Prostate gland (tissue), 2 donors: ENCODE measurements around the gene LGALS12. TPM values are rescaled to one million over a fixed set of nuclear protein-coding genes. Genes with fewer than 3 reads are reported as not detected.

ENCODE experiments used
- DNase-seq: peaks from one replicate; pipeline ENCODE4 v3.0.0-alpha.2; 2019; ENCODE audit warnings: low spot score
- H3K27ac ChIP-seq, 2 donors: fragments of 200-600 bp; sonication (generic); 2 replicates each; pipeline ENCODE4 v1.5.1; 2017 to 2019
- H3K27me3 ChIP-seq: fragments of 200-600 bp; sonication (generic); replicated peaks from 2 replicates; pipeline ENCODE4 v1.5.1; 2019; ENCODE audit not compliant: insufficient read depth
- H3K36me3 ChIP-seq, 2 donors: fragments of 200-600 bp; sonication (generic); 1 replicate in 1 of 2; 2 replicates in 1 of 2; pipeline versions ENCODE4 v1.5.1 to v1.8.1; 2017 to 2019
- H3K4me1 ChIP-seq: fragments of 200-600 bp; sonication (generic); replicated peaks from 2 replicates; pipeline ENCODE4 v1.5.1; 2019
- H3K4me3 ChIP-seq, 2 donors: fragments of 200-600 bp; sonication (generic); 2 replicates each; pipeline ENCODE4 v1.5.1; 2017 to 2019
- H3K9me3 ChIP-seq: fragments of 200-600 bp; sonication (generic); 2 replicates; pipeline ENCODE4 v1.5.1; 2017
- POLR2A ChIP-seq: fragments of 450-650 bp; IDR thresholded peaks from one replicate; pipeline ENCODE4 v1.6.1; 2016; ENCODE audit warnings: antibody characterized with exemption, mild to moderate bottlenecking
- POLR2AphosphoS5 ChIP-seq: sonication (generic); formaldehyde crosslinking; IDR thresholded peaks from one replicate; pipeline ENCODE4 v1.6.1; 2017; ENCODE audit warnings: antibody characterized with exemption
- WGBS: methylation state at CpG from one replicate; pipeline ENCODE4 v1.1.5; 2018; 5-methylcytosine and 5-hydroxymethylcytosine counted together
- intact Hi-C: fragments of 100-400 bp; cut with DNase I; formaldehyde crosslinking; loops from one replicate; pipeline ENCODE4 v1.14.2; 2022
- total RNA-seq, 2 donors: library from RNA; depleted of rRNA; stranded (reverse); fragments of >200 nt; gene quantifications; one replicate each; pipeline ENCODE4 v1.1.0, GENCODE V29; 2016
- TF ChIP-seq, protein P1 (sequence below), 4 experiments: fragments of 200-600 bp in 2 of 4; fragments of 450-650 bp in 2 of 4; sonication (generic) in 2 of 4; IDR thresholded peaks; 1 replicate in 3 of 4; 2 replicates in 1 of 4; pipeline ENCODE4 v1.5.1; 2016 to 2019; ENCODE audit warnings: antibody characterized with exemption in 4 of 4, mild to moderate bottlenecking in 2 of 4, moderate library complexity in 2 of 4

The LGALS12 gene
- total RNA-seq, 2 donors from 2014 or later = not detected

- TF ChIP-seq POLR2A = no peak
- H3K4me3 ChIP-seq = no peak overlapping the region
- H3K27me3 ChIP-seq = no peaks in the 10 kb centered on the region
- intact Hi-C loops = no loop called here
- H3K9me3 ChIP-seq = no peaks in the 10 kb centered on the region
- WGBS = 93% methylated on average over 7 of the region's 7 CpGs
- H3K4me1 ChIP-seq = no peaks in the 10 kb centered on the region
- DNase-seq = no peak
- no peaks in the 10 kb centered on the region for H3K36me3 ChIP-seq
- H3K27ac ChIP-seq = no peak overlapping the region
Measured at GRCh38 chr11:63512816-63513215, 6.9 kb downstream of the LGALS12 start.

DNA sequence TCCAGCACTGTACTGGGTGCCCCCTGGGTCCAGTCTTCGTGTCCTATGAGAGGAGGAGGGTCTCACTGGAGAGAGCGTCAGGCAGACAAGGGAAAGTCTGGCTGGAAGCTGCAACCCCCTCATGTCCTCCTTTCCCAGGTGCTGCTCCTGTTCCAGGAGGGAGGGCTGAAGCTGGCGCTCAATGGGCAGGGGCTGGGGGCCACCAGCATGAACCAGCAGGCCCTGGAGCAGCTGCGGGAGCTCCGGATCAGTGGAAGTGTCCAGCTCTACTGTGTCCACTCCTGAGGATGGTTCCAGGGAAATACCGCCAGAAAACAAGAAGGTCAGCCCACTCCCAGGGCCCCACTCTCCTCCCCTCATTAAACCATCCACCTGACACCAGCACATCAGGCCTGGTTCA lies 10.2 kb downstream of the LGALS12 start:
- H3K27ac ChIP-seq = no peak overlapping the region
- no peak overlapping the region for H3K4me3 ChIP-seq
- H3K27me3 ChIP-seq = no peaks in the 10 kb centered on the region
- no peaks in the 10 kb centered on the region for H3K4me1 ChIP-seq
- TF ChIP-seq POLR2AphosphoS5 = no peak
- TF ChIP-seq, protein P1, sequence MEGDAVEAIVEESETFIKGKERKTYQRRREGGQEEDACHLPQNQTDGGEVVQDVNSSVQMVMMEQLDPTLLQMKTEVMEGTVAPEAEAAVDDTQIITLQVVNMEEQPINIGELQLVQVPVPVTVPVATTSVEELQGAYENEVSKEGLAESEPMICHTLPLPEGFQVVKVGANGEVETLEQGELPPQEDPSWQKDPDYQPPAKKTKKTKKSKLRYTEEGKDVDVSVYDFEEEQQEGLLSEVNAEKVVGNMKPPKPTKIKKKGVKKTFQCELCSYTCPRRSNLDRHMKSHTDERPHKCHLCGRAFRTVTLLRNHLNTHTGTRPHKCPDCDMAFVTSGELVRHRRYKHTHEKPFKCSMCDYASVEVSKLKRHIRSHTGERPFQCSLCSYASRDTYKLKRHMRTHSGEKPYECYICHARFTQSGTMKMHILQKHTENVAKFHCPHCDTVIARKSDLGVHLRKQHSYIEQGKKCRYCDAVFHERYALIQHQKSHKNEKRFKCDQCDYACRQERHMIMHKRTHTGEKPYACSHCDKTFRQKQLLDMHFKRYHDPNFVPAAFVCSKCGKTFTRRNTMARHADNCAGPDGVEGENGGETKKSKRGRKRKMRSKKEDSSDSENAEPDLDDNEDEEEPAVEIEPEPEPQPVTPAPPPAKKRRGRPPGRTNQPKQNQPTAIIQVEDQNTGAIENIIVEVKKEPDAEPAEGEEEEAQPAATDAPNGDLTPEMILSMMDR (IDR thresholded peaks at IDR 0.05) = no peak
- no peak for TF ChIP-seq POLR2A
- no peak for DNase-seq
- intact Hi-C loops = no loop called here
- H3K9me3 ChIP-seq = no peaks in the 10 kb centered on the region
- whole genome bisulfite sequencing = 95% methylated on average over 6 of the region's 6 CpGs
- H3K36me3 ChIP-seq = no peaks in the 10 kb centered on the region

DNA sequence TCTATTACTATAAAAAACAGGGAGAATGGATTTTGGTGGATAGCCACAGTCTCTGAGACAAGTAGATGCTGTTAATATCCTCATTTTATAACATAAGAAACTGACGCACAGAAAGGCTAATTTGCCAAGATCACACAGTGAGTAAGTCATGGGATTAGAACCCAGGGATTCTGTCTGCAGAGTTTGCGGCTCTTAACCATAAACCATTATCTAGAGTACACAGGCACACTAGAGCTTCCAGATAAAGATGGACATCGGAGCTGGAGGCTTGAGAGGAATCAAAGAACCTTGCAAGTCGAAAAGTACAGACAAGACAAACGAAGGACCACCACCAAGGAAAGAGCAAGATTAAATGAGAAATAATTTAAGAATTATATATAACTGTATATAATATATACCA lies 11.3 kb downstream of the LGALS12 start:
- TF ChIP-seq POLR2AphosphoS5 (no peak), POLR2A (no peak)
- TF ChIP-seq, protein P1 (IDR thresholded peaks at IDR 0.05) = no peak
- H3K27me3 ChIP-seq = no peaks in the 10 kb centered on the region
- no peak overlapping the region for H3K27ac ChIP-seq
- H3K4me3 ChIP-seq = no peak overlapping the region
- intact Hi-C loops = no loop called here
- DNase-seq = no peak
- H3K9me3 ChIP-seq = no peaks in the 10 kb centered on the region
- no peaks in the 10 kb centered on the region for H3K4me1 ChIP-seq
- WGBS = 98% methylated on average over 5 of the region's 5 CpGs
- H3K36me3 ChIP-seq = no peaks in the 10 kb centered on the region

DNA sequence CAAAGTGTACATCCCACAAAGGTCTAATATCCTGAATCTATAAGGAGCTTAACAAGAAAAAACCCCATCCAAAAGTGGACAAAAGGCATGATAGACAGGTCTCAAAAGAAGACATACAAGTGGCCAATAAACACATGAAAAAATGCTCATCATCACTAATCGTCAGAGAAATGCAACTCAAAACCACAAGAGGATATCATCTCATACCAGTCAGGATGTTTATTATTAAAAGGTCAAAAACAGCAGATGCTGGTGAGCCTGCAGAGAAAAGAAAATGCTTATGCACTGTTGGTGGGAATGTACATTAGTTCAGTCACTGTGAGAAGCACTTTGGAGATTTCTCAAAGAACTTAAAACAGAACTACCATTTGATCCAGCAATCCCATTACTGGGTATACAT lies 12.7 kb downstream of the LGALS12 start:
- Histone ChIP-seq H3K36me3 (no peaks in the 10 kb centered on the region), H3K27me3 (no peaks in the 10 kb centered on the region), H3K9me3 (no peaks in the 10 kb centered on the region), H3K4me1 (no peaks in the 10 kb centered on the region), H3K27ac (no peak overlapping the region), H3K4me3 (no peak overlapping the region)
- intact Hi-C loops = no loop called here
- DNase-seq = no peak
- TF ChIP-seq POLR2A (no peak), POLR2AphosphoS5 (no peak)
- TF ChIP-seq, protein P1 (IDR thresholded peaks at IDR 0.05) = no peak
- WGBS = 36% methylated on average over 1 of the region's 1 CpG

- Histone ChIP-seq H3K36me3 (no peaks in the 10 kb centered on the region), H3K4me1 (no peaks in the 10 kb centered on the region), H3K9me3 (no peaks in the 10 kb centered on the region), H3K27me3 (no peaks in the 10 kb centered on the region), H3K27ac (no peak overlapping the region), H3K4me3 (no peak overlapping the region)
- DNase-seq = no peak
- TF ChIP-seq, protein P1 (IDR thresholded peaks at IDR 0.05) = no peak
- no peak for TF ChIP-seq POLR2AphosphoS5
- TF ChIP-seq POLR2A = no peak
- intact Hi-C loops = no loop called here
- WGBS = 76% methylated on average over 5 of the region's 5 CpGs
Measured at GRCh38 chr11:63520606-63521170, 14.8 kb downstream of the LGALS12 start.
